Measurements from ENCODE around the gene IRF7.

IRF7 gene

GRCh38 chr11:584287-584686 lies 31.5 kb downstream of the IRF7 start:
- H3K4me3 ChIP-seq (ENCODE audit: low read depth, low read length), result no peak overlapping the region
- no peak for DNase-seq (ENCODE audit: low read depth)
- in situ Hi-C loops (cut with HindIII; ENCODE audit: low sequenced_read_pairs), result no loop called here
- no peak for TF ChIP-seq CTCF (IDR thresholded peaks at IDR 0.05; ENCODE audit: low read depth, low read length, missing control alignments)

- in situ Hi-C loops (cut with HindIII; ENCODE audit: low sequenced_read_pairs), result no loop called here
- no peak for TF ChIP-seq CTCF (IDR thresholded peaks at IDR 0.05; ENCODE audit: low read depth, low read length, missing control alignments)
Measured at GRCh38 chr11:581752-582151, 34.0 kb downstream of the IRF7 start.

GRCh38 chr11:581342-581741 lies 34.4 kb downstream of the IRF7 start:
- DNase-seq (ENCODE audit: low read depth), result no peak
- TF ChIP-seq CTCF (IDR thresholded peaks at IDR 0.05; ENCODE audit: low read depth, low read length, missing control alignments), result no peak
- in situ Hi-C loops (cut with HindIII; ENCODE audit: low sequenced_read_pairs), result no loop called here
- no peak overlapping the region for H3K4me3 ChIP-seq (ENCODE audit: low read depth, low read length)

More at GRCh38 chr11:581752-582151, 34.0 kb downstream of the IRF7 start:
- DNase-seq (ENCODE audit: low read depth), result no peak
- no peak overlapping the region for H3K4me3 ChIP-seq (ENCODE audit: low read depth, low read length)

GRCh38 chr11:579830-580601 lies 35.7 kb downstream of the IRF7 start:
- in situ Hi-C loops (cut with HindIII; ENCODE audit: low sequenced_read_pairs), result no loop called here

GRCh38 chr11:578276-579035 lies 37.3 kb downstream of the IRF7 start:
- no peak for DNase-seq (ENCODE audit: low read depth)
- TF ChIP-seq CTCF (IDR thresholded peaks at IDR 0.05; ENCODE audit: low read depth, low read length, missing control alignments), result no peak
- peak overlapping the region; percentile 72 for H3K4me3 ChIP-seq (ENCODE audit: low read depth, low read length)
- in situ Hi-C loops (cut with HindIII; ENCODE audit: low sequenced_read_pairs), result no loop called here

More at GRCh38 chr11:579830-580601, 35.7 kb downstream of the IRF7 start:
- no peak overlapping the region for H3K4me3 ChIP-seq (ENCODE audit: low read depth, low read length)
- DNase-seq (ENCODE audit: low read depth), result no peak
- TF ChIP-seq CTCF (IDR thresholded peaks at IDR 0.05; ENCODE audit: low read depth, low read length, missing control alignments), result no peak

GRCh38 chr11:577611-577894 lies 38.2 kb downstream of the IRF7 start:
- peak overlapping the region; percentile 72 for H3K4me3 ChIP-seq (ENCODE audit: low read depth, low read length)
- in situ Hi-C loops (cut with HindIII; ENCODE audit: low sequenced_read_pairs), result no loop called here
- no peak for TF ChIP-seq CTCF (IDR thresholded peaks at IDR 0.05; ENCODE audit: low read depth, low read length, missing control alignments)
- no peak for DNase-seq (ENCODE audit: low read depth)
